Right cardiac atrium (tissue), 5 donors: Measurements from ENCODE around the gene ANK3. TPM values are rescaled to one million over a fixed set of nuclear protein-coding genes. Genes with fewer than 3 reads are reported as not detected.

Source experiments
- ATAC-seq, 2 donors: fragments of 200-7000 bp; cut with Tn5 transposase; one replicate each; pipeline versions ENCODE4 v1.8.0 to v1.9.1; 2020; ENCODE audit warnings: moderate library complexity in 2 of 2, mild to moderate bottlenecking in 1 of 2
- DNase-seq, 3 donors: peaks; one replicate each; pipeline ENCODE4 v3.0.0-alpha.2; 2020
- H3K27ac ChIP-seq: one replicate; pipeline ENCODE4 v1.5.1; 2013; ENCODE audit warnings: mild to moderate bottlenecking, low read length, control low read depth, moderate library complexity
- H3K27me3 ChIP-seq: one replicate; pipeline ENCODE4 v1.6.1; 2013; ENCODE audit not compliant: control insufficient read depth, insufficient read depth
- H3K4me1 ChIP-seq: one replicate; pipeline ENCODE4 v1.6.1; 2013; ENCODE audit warnings: low read length; ENCODE audit not compliant: control insufficient read depth, insufficient read depth
- H3K4me3 ChIP-seq: one replicate; pipeline ENCODE4 v1.5.1; 2013; ENCODE audit warnings: low read length, control low read depth
- H3K9me3 ChIP-seq: one replicate; pipeline ENCODE4 v1.6.1; 2013; ENCODE audit warnings: low read length; ENCODE audit not compliant: control insufficient read depth
- WGBS: extraction: QIAGEN DNeasy Blood & Tissue Kit; methylation state at CpG from one replicate; pipeline ENCODE4 v1.1.7; 2013; 5-methylcytosine and 5-hydroxymethylcytosine counted together
- intact Hi-C, 4 donors: fragments of 100-400 bp; cut with DNase I; formaldehyde crosslinking; loops; one replicate each; pipeline versions ENCODE4 v1.11.0 to v1.14.0; 2022 to 2023
- long read RNA-seq, 4 donors: library from polyadenylated mRNA; unstranded; transcript quantifications; one replicate each; pipeline ENCODE4 v2.0.0, GENCODE V29; 2020 to 2021
- polyA plus RNA-seq: library from polyadenylated mRNA; stranded (reverse); fragments of 200-250 nt; gene quantifications from one replicate; pipeline ENCODE4 v1.2.3, GENCODE V29; 2013
- total RNA-seq, 4 donors: library from RNA; stranded (reverse); fragmentation: NEBNext Ultra II Directional; extraction: Animal tissue kit (Norgen Biotek cat#: 25700); gene quantifications; one replicate each; pipeline ENCODE4 v1.2.1, GENCODE V29; 2021
- donor health status: healthy with polysubstance abuse.
- donor health status: DM: no; HTN: yes; CAD: no.
- donor health status: DM: no; HTN: no; CAD: no.
- donor health status: DM: no; HTN: yes; CAD: no; lungs with severe emphysema.
- donor health status: DM: yes; HTN: yes; CAD: no.

ANK3 gene
- total RNA-seq (100 to 1,000 TPM; 162 to 196 (median 181) TPM), polyA plus RNA-seq (59.8 TPM)
- long read RNA-seq, donor 1, partial matches to known transcripts = 15 of 31 reads
- long read RNA-seq, donor 1, other reads (novel, unspliced or antisense) = 15 of 31 reads
- long read RNA-seq, donor 2, partial matches to known transcripts = 2 of 11 reads
- long read RNA-seq, donor 2, other reads (novel, unspliced or antisense) = 9 of 11 reads
- long read RNA-seq, donor 3, partial matches to known transcripts = 40 of 83 reads
- long read RNA-seq, donor 3, other reads (novel, unspliced or antisense) = 43 of 83 reads
- long read RNA-seq, donor 4 = 0 reads

- Histone ChIP-seq H3K4me1 (peaks cover 5% of the 10 kb centered on the region), H3K9me3 (no peaks in the 10 kb centered on the region), H3K27me3 (no peaks in the 10 kb centered on the region), H3K27ac (no peak within 1 kb of the TSS), H3K4me3 (no peak within 1 kb of the TSS)
- intact Hi-C loops = no loop called here
- DNase-seq (no peak), ATAC-seq (no peak)
- WGBS = 69% methylated on average over 10 of the region's 10 CpGs
Measured at GRCh38 chr10:60389413-60390025, at the start of gene ANK3. Gene ANK3 (minus strand): TSS chr10:60389875. CDS start chr10:60389538, 337 bp downstream.

DNA sequence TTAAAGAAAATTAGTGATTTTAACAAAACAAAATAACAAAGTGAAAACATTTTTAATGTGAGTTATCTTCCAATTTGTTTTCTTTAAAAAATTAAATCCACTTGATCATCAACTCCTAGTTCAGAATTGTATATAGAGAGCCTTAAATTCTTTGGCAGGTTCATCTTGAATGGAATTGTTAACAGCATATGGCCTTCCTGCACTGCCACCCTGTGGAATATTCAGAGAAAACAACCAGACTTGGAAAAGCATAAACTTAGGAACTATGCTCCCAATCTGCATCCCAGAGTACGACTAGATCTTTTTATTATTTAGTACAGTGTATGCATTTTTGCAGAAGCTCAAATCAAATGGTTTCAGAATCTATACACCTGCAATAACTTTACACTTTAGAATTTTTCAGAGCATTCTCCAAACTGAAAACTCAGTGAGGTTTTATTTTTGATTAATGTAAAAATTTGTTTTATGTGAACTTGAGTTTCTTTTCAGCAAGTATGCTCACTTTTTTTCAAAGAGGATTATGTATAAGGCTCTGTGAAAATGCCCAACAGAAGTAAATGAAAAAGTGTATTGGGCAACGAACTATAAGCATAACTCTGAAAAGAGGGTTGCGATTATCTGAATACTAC, 44.9 kb upstream of the ANK3 start:
- intact Hi-C loops = loop anchor here (5.0 to 10.0 kb wide), 6 partner anchors 200 to 340 kb away; no protein-coding TSS in a partner anchor
- Histone ChIP-seq H3K27ac (no peak overlapping the region), H3K27me3 (no peaks in the 10 kb centered on the region), H3K4me3 (no peak overlapping the region), H3K9me3 (no peaks in the 10 kb centered on the region), H3K4me1 (no peaks in the 10 kb centered on the region)
- ATAC-seq = peak; percentile 67 to 72
- DNase-seq = no peak
- WGBS = 58% methylated on average over 3 of the region's 3 CpGs

- intact Hi-C loops = loop anchor here (5.0 to 10.0 kb wide), 6 partner anchors 199 to 339 kb away; no protein-coding TSS in a partner anchor
- Histone ChIP-seq H3K27ac (no peak overlapping the region), H3K4me1 (no peaks in the 10 kb centered on the region), H3K4me3 (no peak overlapping the region), H3K9me3 (no peaks in the 10 kb centered on the region), H3K27me3 (no peaks in the 10 kb centered on the region)
- WGBS = 33% methylated on average over 3 of the region's 3 CpGs
- DNase-seq = no peak
- ATAC-seq = no peak
Measured at GRCh38 chr10:60433684-60434083, 44.0 kb upstream of the ANK3 start.

- intact Hi-C loops = loop anchor here (5.0 to 10.0 kb wide), 6 partner anchors 196 to 336 kb away; no protein-coding TSS in a partner anchor
- DNase-seq (no peak), ATAC-seq (no peak)
- Histone ChIP-seq H3K27me3 (no peaks in the 10 kb centered on the region), H3K9me3 (no peaks in the 10 kb centered on the region), H3K4me3 (no peak overlapping the region), H3K4me1 (no peaks in the 10 kb centered on the region), H3K27ac (no peak overlapping the region)
- 86% methylated on average over 7 of the region's 7 CpGs for whole genome bisulfite sequencing
Measured at GRCh38 chr10:60430836-60431597, 41.3 kb upstream of the ANK3 start.

DNA sequence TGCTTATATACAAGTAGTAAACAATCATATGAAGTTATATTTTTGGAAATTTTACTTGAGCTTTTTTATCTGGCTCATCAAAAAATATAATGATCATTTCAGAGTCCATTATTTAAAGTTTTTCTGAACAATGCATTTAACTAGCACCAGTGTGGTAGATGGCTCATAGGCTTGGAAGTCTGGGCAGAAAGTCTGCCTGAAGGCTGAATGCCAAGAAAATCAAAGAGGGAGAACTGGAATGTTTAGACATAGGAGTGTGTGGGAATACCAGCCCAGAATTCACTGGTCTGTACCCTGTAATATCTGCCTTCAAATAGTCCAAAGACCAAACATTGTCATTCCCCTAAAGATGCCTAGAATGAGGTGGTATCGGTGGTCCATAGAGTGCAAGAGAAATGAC, 40.3 kb upstream of the ANK3 start:
- WGBS = 92% methylated on average over 1 of the region's 1 CpG
- Histone ChIP-seq H3K9me3 (no peaks in the 10 kb centered on the region), H3K4me3 (no peak overlapping the region), H3K27ac (peak overlapping the region; percentile 32), H3K27me3 (no peaks in the 10 kb centered on the region), H3K4me1 (no peaks in the 10 kb centered on the region)
- DNase-seq (no peak), ATAC-seq (peak; percentile 57 to 69)
- intact Hi-C loops = loop anchor here (5.0 to 10.0 kb wide), 6 partner anchors 195 to 335 kb away; no protein-coding TSS in a partner anchor

GRCh38 chr10:60429084-60429849, 39.6 kb upstream of the ANK3 start:
- Histone ChIP-seq H3K27me3 (no peaks in the 10 kb centered on the region), H3K4me1 (no peaks in the 10 kb centered on the region), H3K9me3 (no peaks in the 10 kb centered on the region), H3K4me3 (no peak overlapping the region), H3K27ac (no peak overlapping the region)
- peak in 1 of 2 donors; percentile 27 for ATAC-seq
- intact Hi-C loops = loop anchor here in 2 of 4 donors (10.0 kb wide), 2 partner anchors 124 to 144 kb away; no protein-coding TSS in a partner anchor
- 56% methylated on average over 2 of the region's 2 CpGs for WGBS
- DNase-seq = peak in 1 of 3 donors; percentile 60

- no peak overlapping the region for H3K4me3 ChIP-seq
- intact Hi-C loops = loop anchor here in 2 of 4 donors (10.0 kb wide), 2 partner anchors 124 to 144 kb away; no protein-coding TSS in a partner anchor
- 35% methylated on average over 3 of the region's 3 CpGs for WGBS
- peak; percentile 51 to 76 for ATAC-seq
- no peak overlapping the region for H3K27ac ChIP-seq
- no peaks in the 10 kb centered on the region for H3K4me1 ChIP-seq
- no peaks in the 10 kb centered on the region for H3K9me3 ChIP-seq
- no peaks in the 10 kb centered on the region for H3K27me3 ChIP-seq
- peak; percentile 45 to 72 (median 58) for DNase-seq
Measured at GRCh38 chr10:60428387-60428737, 38.7 kb upstream of the ANK3 start.

DNA sequence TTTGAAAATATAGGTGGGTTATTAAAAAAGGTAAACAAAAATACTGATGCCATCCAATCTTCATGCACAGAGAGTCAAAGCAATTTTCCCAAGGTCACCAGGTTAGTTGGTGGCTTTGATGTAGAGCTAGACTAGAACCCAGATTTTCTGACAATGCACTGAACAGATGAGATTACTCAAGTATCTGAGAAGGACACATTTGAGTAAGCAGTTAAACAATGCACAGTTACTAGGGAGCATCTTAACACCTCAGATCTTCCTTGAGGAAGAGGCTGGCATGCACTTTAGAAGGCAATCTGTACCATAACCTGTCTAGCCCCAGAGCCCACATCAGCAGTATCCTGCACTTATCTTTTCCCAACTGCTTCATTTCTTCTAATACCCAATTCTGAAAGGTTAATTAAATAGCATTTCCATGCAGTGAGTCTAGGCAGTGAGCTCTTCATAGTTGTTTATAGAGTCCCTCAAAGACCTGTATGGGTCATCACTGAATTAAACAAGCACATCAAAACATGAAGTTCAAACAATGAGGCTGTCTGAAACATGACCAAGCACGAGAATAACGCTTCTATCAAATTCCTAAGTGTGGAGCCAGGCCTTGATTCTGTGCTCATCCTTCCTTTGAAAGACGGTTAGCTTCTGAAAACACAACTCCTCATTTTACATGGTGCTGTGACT, 38.2 kb upstream of the ANK3 start:
- Histone ChIP-seq H3K4me3 (no peak overlapping the region), H3K27ac (no peak overlapping the region)
- 74% methylated on average over 3 of the region's 3 CpGs for WGBS

DNA sequence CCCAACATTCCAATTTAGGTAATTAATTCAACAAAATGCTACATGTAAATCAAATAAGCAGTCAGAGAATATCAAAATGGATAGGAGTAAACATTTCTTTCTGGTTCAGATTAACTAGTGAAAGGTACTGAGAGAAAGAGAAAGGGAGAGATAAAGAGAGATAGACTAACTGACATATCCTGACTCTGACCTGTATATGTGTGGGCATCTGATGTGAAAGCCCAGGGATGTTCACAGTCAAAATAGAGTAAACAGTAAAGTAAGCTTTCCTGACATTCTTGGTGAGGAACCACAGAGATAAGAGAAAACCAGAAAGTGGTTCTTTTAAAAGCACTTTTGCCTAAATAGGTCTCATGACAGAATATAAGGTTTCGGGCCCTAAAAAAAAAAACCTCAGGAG, 37.5 kb upstream of the ANK3 start:
- DNase-seq (no peak), ATAC-seq (no peak)
- WGBS = 94% methylated on average over 1 of the region's 1 CpG
- no peaks in the 10 kb centered on the region for H3K4me1 ChIP-seq
- H3K27me3 ChIP-seq = no peaks in the 10 kb centered on the region
- H3K27ac ChIP-seq = no peak overlapping the region
- intact Hi-C loops = loop anchor here in 2 of 4 donors (10.0 kb wide), 2 partner anchors 122 to 142 kb away; no protein-coding TSS in a partner anchor
- no peak overlapping the region for H3K4me3 ChIP-seq
- H3K9me3 ChIP-seq = no peaks in the 10 kb centered on the region

More for the DNA sequence above, 38.2 kb upstream of the ANK3 start:
- no peaks in the 10 kb centered on the region for H3K27me3 ChIP-seq
- H3K4me1 ChIP-seq = no peaks in the 10 kb centered on the region
- no peak for DNase-seq
- no peak for ATAC-seq
- no peaks in the 10 kb centered on the region for H3K9me3 ChIP-seq
- intact Hi-C loops = loop anchor here in 2 of 4 donors (10.0 kb wide), 2 partner anchors 123 to 143 kb away; no protein-coding TSS in a partner anchor
